HCT116 (cell line): Measurements from ENCODE around the gene TLCD1.

Experiments
- CEBPB ChIP-seq: IDR thresholded peaks from 2 replicates; pipeline ENCODE4 v1.6.1; 2012; ENCODE audit warnings: low read depth
- EZH2 ChIP-seq: fragments of 200-600 bp; sonication (generic); IDR thresholded peaks from 2 replicates; pipeline ENCODE4 v1.6.1; 2017; ENCODE audit warnings: antibody characterized with exemption, mixed run types
- EZH2phosphoT487 ChIP-seq: fragments of 200-600 bp; IDR thresholded peaks from 2 replicates; pipeline ENCODE4 v1.6.1; 2018; ENCODE audit warnings: antibody characterized with exemption, borderline replicate concordance
- JUND ChIP-seq: IDR thresholded peaks from 2 replicates; pipeline ENCODE4 v1.6.1; 2012
- POLR2A ChIP-seq: IDR thresholded peaks from 2 replicates; pipeline ENCODE4 v1.7.0; 2011; ENCODE audit warnings: borderline replicate concordance; ENCODE audit not compliant: insufficient read depth, insufficient read length; ENCODE audit errors: extremely low read depth
- POLR2AphosphoS5 ChIP-seq: IDR thresholded peaks from 2 replicates; pipeline ENCODE4 v1.6.1; 2011; ENCODE audit warnings: mild to moderate bottlenecking, low read depth, low read length, moderate library complexity
- RAD21 ChIP-seq: IDR thresholded peaks from 2 replicates; pipeline ENCODE4 v1.6.1; 2012; ENCODE audit warnings: low read depth, mild to moderate bottlenecking
- SIN3A ChIP-seq: IDR thresholded peaks from 2 replicates; pipeline ENCODE4 v1.6.1; 2012; ENCODE audit warnings: low read depth
- TCF7L2 ChIP-seq: IDR thresholded peaks from 2 replicates; pipeline ENCODE4 v1.7.0; 2011; ENCODE audit warnings: borderline replicate concordance, inconsistent platforms; ENCODE audit not compliant: insufficient read depth, insufficient read length; ENCODE audit errors: extremely low read depth
- ZNF274 ChIP-seq: fragments of 200-500 bp; sonication (Bioruptor generic); IDR thresholded peaks from 2 replicates; pipeline ENCODE4 v1.6.1; 2014; ENCODE audit warnings: mild to moderate bottlenecking, low read depth, low read length, inconsistent platforms
- TF ChIP-seq, protein P1 (sequence below), 3 experiments: fragments of 200-600 bp in 1 of 3; sonication (generic) in 1 of 3; IDR thresholded peaks in 2 of 3; conservative IDR thresholded peaks in 1 of 3; 2 replicates each; pipeline ENCODE4 v1.5.1; 2012 to 2017; ENCODE audit warnings: low read depth in 2 of 3, low read length in 2 of 3, antibody characterized with exemption in 1 of 3, borderline replicate concordance in 1 of 3, control low read depth in 1 of 3, mild to moderate bottlenecking in 1 of 3, mixed read lengths in 1 of 3, mixed run types in 1 of 3, moderate library complexity in 1 of 3; ENCODE audit not compliant: insufficient read depth in 1 of 3
- TF ChIP-seq, protein P2 (sequence below): IDR thresholded peaks from 2 replicates; pipeline ENCODE4 v1.6.1; 2012
- TF ChIP-seq, protein P3 (sequence below): IDR thresholded peaks from 2 replicates; pipeline ENCODE4 v1.6.1; 2012; ENCODE audit warnings: low read depth

DNA sequence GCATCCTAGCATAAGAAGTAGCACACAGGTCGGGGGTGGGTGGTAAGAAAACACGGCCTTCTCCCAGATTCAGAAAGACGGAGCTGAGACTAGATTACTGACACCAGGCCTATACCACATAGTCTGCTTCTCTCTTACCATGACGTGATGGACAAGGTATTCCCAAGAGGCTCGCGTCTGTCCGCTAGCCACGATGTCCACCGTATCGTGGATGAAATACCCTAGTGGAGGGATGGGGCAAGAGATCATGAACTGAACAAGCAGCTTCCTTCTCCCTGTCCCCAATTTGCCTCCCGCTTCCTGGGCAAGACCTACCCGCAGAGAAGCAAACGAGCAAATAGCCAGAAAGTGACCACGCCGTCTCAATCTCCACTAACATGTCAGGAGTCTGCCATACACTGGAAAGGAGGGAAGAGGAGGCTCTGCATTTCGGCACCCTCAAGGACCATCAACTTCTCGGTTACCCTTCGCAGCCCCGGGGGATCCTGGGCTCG is 820 bp downstream of the TLCD1 start:
- TF ChIP-seq, protein P1, sequence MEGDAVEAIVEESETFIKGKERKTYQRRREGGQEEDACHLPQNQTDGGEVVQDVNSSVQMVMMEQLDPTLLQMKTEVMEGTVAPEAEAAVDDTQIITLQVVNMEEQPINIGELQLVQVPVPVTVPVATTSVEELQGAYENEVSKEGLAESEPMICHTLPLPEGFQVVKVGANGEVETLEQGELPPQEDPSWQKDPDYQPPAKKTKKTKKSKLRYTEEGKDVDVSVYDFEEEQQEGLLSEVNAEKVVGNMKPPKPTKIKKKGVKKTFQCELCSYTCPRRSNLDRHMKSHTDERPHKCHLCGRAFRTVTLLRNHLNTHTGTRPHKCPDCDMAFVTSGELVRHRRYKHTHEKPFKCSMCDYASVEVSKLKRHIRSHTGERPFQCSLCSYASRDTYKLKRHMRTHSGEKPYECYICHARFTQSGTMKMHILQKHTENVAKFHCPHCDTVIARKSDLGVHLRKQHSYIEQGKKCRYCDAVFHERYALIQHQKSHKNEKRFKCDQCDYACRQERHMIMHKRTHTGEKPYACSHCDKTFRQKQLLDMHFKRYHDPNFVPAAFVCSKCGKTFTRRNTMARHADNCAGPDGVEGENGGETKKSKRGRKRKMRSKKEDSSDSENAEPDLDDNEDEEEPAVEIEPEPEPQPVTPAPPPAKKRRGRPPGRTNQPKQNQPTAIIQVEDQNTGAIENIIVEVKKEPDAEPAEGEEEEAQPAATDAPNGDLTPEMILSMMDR (IDR thresholded peaks at IDR 0.05 in 2 of 3, conservative IDR thresholded peaks at IDR 0.05 in 1 of 3; ENCODE audit: borderline replicate concordance in 1 of 3, insufficient read depth in 1 of 3, low read depth in 2 of 3, low read length in 2 of 3): peak in 1 of 3 experiments; percentile 15; a peak in 1 of 6 replicates
- TF ChIP-seq EZH2 (no peak), ZNF274 (no peak), TCF7L2 (no peak), POLR2A (no peak), JUND (0 out of 2 replicates have a peak, but pooled peaks have one; percentile 43), RAD21 (no peak), CEBPB (no peak), EZH2phosphoT487 (no peak), POLR2AphosphoS5 (peak; percentile 85), SIN3A (peak; percentile 56; the same call in 1 of the 2 replicates)
- TF ChIP-seq, protein P2, sequence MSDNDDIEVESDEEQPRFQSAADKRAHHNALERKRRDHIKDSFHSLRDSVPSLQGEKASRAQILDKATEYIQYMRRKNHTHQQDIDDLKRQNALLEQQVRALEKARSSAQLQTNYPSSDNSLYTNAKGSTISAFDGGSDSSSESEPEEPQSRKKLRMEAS: no peak; the same call in 1 of the 2 replicates
- TF ChIP-seq, protein P3, sequence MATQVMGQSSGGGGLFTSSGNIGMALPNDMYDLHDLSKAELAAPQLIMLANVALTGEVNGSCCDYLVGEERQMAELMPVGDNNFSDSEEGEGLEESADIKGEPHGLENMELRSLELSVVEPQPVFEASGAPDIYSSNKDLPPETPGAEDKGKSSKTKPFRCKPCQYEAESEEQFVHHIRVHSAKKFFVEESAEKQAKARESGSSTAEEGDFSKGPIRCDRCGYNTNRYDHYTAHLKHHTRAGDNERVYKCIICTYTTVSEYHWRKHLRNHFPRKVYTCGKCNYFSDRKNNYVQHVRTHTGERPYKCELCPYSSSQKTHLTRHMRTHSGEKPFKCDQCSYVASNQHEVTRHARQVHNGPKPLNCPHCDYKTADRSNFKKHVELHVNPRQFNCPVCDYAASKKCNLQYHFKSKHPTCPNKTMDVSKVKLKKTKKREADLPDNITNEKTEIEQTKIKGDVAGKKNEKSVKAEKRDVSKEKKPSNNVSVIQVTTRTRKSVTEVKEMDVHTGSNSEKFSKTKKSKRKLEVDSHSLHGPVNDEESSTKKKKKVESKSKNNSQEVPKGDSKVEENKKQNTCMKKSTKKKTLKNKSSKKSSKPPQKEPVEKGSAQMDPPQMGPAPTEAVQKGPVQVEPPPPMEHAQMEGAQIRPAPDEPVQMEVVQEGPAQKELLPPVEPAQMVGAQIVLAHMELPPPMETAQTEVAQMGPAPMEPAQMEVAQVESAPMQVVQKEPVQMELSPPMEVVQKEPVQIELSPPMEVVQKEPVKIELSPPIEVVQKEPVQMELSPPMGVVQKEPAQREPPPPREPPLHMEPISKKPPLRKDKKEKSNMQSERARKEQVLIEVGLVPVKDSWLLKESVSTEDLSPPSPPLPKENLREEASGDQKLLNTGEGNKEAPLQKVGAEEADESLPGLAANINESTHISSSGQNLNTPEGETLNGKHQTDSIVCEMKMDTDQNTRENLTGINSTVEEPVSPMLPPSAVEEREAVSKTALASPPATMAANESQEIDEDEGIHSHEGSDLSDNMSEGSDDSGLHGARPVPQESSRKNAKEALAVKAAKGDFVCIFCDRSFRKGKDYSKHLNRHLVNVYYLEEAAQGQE: no peak
